OCI-LY1 (cell line): ENCODE measurements around the gene CPPED1.

ENCODE experiments used
- H2AFZ ChIP-seq: fragments of 200-600 bp; sonication (generic), shearing (Covaris generic); 2 replicates; pipeline ENCODE4 v1.6.0; 2014; ENCODE audit warnings: antibody characterized with exemption, mild to moderate bottlenecking, low read length
- H3F3A ChIP-seq: fragments of 200-600 bp; sonication (generic), shearing (Covaris generic); 2 replicates; pipeline ENCODE4 v1.6.0; 2014; ENCODE audit warnings: mild to moderate bottlenecking, antibody characterized with exemption, low read length, moderate library complexity; ENCODE audit not compliant: insufficient read depth
- H3K27ac ChIP-seq: fragments of 200-600 bp; sonication (generic); 2 replicates; pipeline ENCODE4 v1.5.1; 2014; ENCODE audit warnings: low read length, mixed run types, mild to moderate bottlenecking, low read depth; ENCODE audit not compliant: poor library complexity, severe bottlenecking
- H3K27me3 ChIP-seq: fragments of 200-600 bp; sonication (generic); 2 replicates; pipeline ENCODE4 v1.6.0; 2014; ENCODE audit warnings: antibody characterized with exemption, mild to moderate bottlenecking, low read length, moderate library complexity; ENCODE audit not compliant: insufficient read depth
- H3K36me3 ChIP-seq: fragments of 200-600 bp; sonication (generic); 2 replicates; pipeline ENCODE4 v1.6.1; 2014; ENCODE audit warnings: mild to moderate bottlenecking, antibody characterized with exemption, low read length, moderate library complexity, mixed read lengths; ENCODE audit not compliant: insufficient read depth
- H3K4me1 ChIP-seq: fragments of 200-600 bp; sonication (generic); 2 replicates; pipeline ENCODE4 v1.5.1; 2014; ENCODE audit warnings: mild to moderate bottlenecking, low read length, moderate library complexity; ENCODE audit not compliant: insufficient read depth, severe bottlenecking
- H3K4me2 ChIP-seq: fragments of 200-600 bp; sonication (generic), shearing (Covaris generic); 2 replicates; pipeline ENCODE4 v1.6.1; 2014; ENCODE audit warnings: low read length
- H3K4me3 ChIP-seq: fragments of 200-600 bp; sonication (generic); 2 replicates; pipeline ENCODE4 v1.5.1; 2014; ENCODE audit warnings: low read length, low read depth, mild to moderate bottlenecking, mixed read lengths; ENCODE audit not compliant: poor library complexity, severe bottlenecking
- H3K79me2 ChIP-seq: fragments of 200-600 bp; shearing (Covaris generic); 2 replicates; pipeline ENCODE4 v1.6.1; 2016; ENCODE audit warnings: mixed run types, low read length, mixed read lengths; ENCODE audit not compliant: insufficient read depth
- H3K9ac ChIP-seq: fragments of 200-600 bp; sonication (generic), shearing (Covaris generic); 2 replicates; pipeline ENCODE4 v1.6.1; 2014; ENCODE audit warnings: mild to moderate bottlenecking, low read length, mixed read lengths
- H3K9me2 ChIP-seq: fragments of 200-600 bp; sonication (generic), shearing (Covaris generic); 2 replicates; pipeline ENCODE4 v1.6.1; 2014; ENCODE audit warnings: low read depth, mild to moderate bottlenecking, low read length, mixed read lengths
- H3K9me3 ChIP-seq: fragments of 200-600 bp; shearing (Covaris generic); 2 replicates; pipeline ENCODE4 v1.6.1; 2014; ENCODE audit warnings: low read length, mixed read lengths
- H4K20me1 ChIP-seq: fragments of 200-600 bp; sonication (generic), shearing (Covaris generic); 2 replicates; pipeline ENCODE4 v1.6.0; 2016; ENCODE audit warnings: mild to moderate bottlenecking, low read length; ENCODE audit not compliant: insufficient read depth
- CTCF ChIP-seq: fragments of 200-600 bp; sonication (generic), shearing (Covaris generic); IDR thresholded peaks from 2 replicates; pipeline ENCODE4 v1.5.1; 2017; ENCODE audit warnings: mild to moderate bottlenecking, antibody characterized with exemption, low read length, moderate library complexity, mixed read lengths
- EZH2 ChIP-seq: fragments of 200-600 bp; sonication (generic), shearing (Covaris generic); IDR thresholded peaks from 2 replicates; pipeline ENCODE4 v1.8.0; 2017; ENCODE audit warnings: borderline replicate concordance, mixed run types, mild to moderate bottlenecking, antibody characterized with exemption, low read length, moderate library complexity, mixed read lengths

The CPPED1 gene

DNA sequence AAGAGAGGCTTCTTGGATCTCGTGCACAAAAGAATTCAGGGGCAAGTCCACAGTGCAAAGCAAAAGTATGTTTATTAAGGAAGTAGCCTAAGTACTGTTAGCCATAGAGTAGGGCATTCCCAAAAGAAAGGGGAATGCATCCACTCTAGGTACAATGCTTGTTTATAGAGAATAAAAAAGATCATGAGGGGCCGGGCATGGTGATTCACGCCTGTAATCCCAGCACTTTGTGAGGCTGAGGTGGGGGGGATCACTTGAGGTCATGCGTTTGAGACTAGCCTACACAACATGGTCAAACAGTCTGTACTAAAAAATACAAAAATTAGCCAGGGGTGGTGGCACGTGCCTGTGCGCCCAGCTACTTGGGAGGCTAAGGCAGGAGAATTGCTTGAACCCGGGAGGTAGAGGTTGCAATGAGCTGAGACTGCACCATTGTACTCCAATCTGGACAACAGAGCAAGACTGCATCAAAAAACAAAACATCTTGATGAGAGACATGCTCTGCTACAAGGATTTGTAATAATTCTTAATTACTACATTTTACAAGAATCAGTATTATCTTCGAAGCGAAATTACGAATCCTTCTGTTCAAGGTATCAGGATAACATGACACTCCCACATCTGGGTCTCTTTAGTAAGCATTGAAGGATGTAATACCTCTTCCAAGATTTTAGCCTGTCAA is 191.6 kb downstream of the CPPED1 start:
- Histone ChIP-seq H3F3A (no peaks in the 10 kb centered on the region), H3K79me2 (no peaks in the 10 kb centered on the region), H3K27ac (no peak overlapping the region), H3K36me3 (no peaks in the 10 kb centered on the region), H3K27me3 (no peaks in the 10 kb centered on the region), H2AFZ (no peak overlapping the region), H3K4me2 (no peak overlapping the region), H3K4me3 (no peak overlapping the region), H3K9me3 (no peaks in the 10 kb centered on the region), H4K20me1 (no peaks in the 10 kb centered on the region), H3K4me1 (no peaks in the 10 kb centered on the region), H3K9me2 (no peaks in the 10 kb centered on the region), H3K9ac (no peak overlapping the region)
- no peak for TF ChIP-seq CTCF

GRCh38 chr16:12611006-12611477 is 192.6 kb downstream of the CPPED1 start:
- no peaks in the 10 kb centered on the region for H3K27me3 ChIP-seq
- no peaks in the 10 kb centered on the region for H4K20me1 ChIP-seq
- H3K9me3 ChIP-seq, result no peaks in the 10 kb centered on the region
- no peak overlapping the region for H3K4me3 ChIP-seq
- H3K9me2 ChIP-seq, result no peaks in the 10 kb centered on the region
- H3K9ac ChIP-seq, result no peak overlapping the region
- no peak overlapping the region for H3K4me2 ChIP-seq
- H3K4me1 ChIP-seq, result no peaks in the 10 kb centered on the region
- TF ChIP-seq EZH2 (no peak), CTCF (no peak)
- H3K36me3 ChIP-seq, result no peaks in the 10 kb centered on the region
- no peak overlapping the region for H3K27ac ChIP-seq
- H3F3A ChIP-seq, result no peaks in the 10 kb centered on the region
- no peaks in the 10 kb centered on the region for H3K79me2 ChIP-seq
- no peak overlapping the region for H2AFZ ChIP-seq

GRCh38 chr16:12609937-12610699 is 193.6 kb downstream of the CPPED1 start:
- no peaks in the 10 kb centered on the region for H3K4me1 ChIP-seq
- H3K4me3 ChIP-seq, result no peak overlapping the region
- H3K27me3 ChIP-seq, result no peaks in the 10 kb centered on the region
- H3K4me2 ChIP-seq, result no peak overlapping the region
- H3K36me3 ChIP-seq, result no peaks in the 10 kb centered on the region
- no peaks in the 10 kb centered on the region for H3K79me2 ChIP-seq
- no peaks in the 10 kb centered on the region for H3K9me2 ChIP-seq
- H3K9me3 ChIP-seq, result no peaks in the 10 kb centered on the region
- TF ChIP-seq EZH2, result no peak
- TF ChIP-seq CTCF, result no peak
- no peak overlapping the region for H2AFZ ChIP-seq
- no peak overlapping the region for H3K27ac ChIP-seq
- H3F3A ChIP-seq, result no peaks in the 10 kb centered on the region
- no peaks in the 10 kb centered on the region for H4K20me1 ChIP-seq
- no peak overlapping the region for H3K9ac ChIP-seq
